Caco-2 (cell line): ENCODE results near the gene AGL. TPM values are rescaled to one million over a fixed set of nuclear protein-coding genes. Genes with fewer than 3 reads are reported as not detected.

Source experiments
- BruUV-seq: library from RNA; stranded (reverse); fragments of 400-500 nt; replicated peaks from 2 replicates; lab custom pipeline; 2021; lab: Mats Ljungman, UMichigan
- CTCF ChIA-PET: fragments of 300-600 bp; sonication (Branson Sonifier 250); formaldehyde crosslinking; loops from one replicate; lab custom pipeline; 2022; ENCODE audit warnings: antibody characterized with exemption; lab: Charles Lee
- POLR2A ChIA-PET: fragments of 300-600 bp; sonication (Branson Sonifier 250); formaldehyde crosslinking; loops from one replicate; lab custom pipeline; 2022; ENCODE audit warnings: antibody characterized with exemption; lab: Charles Lee
- DNase-seq, 2 experiments: peaks; one replicate each; pipeline versions ENCODE4 v3.0.0 to v3.0.0-alpha.2; 2020 to 2022
- H3K27me3 ChIP-seq: replicated peaks from 2 replicates; pipeline ENCODE4 v1.6.0; 2011; ENCODE audit warnings: low read length; ENCODE audit not compliant: control insufficient read depth, insufficient read depth
- H3K36me3 ChIP-seq: 2 replicates; pipeline ENCODE4 v1.5.1; 2011; ENCODE audit warnings: low read length; ENCODE audit not compliant: control insufficient read depth, insufficient read depth
- H3K4me1 ChIP-seq: fragments of 250-450 bp; sonication (Bioruptor Pico); 2 replicates; pipeline ENCODE4 v1.5.1; 2020; ENCODE audit warnings: mild to moderate bottlenecking
- H3K4me3 ChIP-seq: 2 replicates; pipeline ENCODE4 v1.5.1; 2011; ENCODE audit warnings: low read depth, mild to moderate bottlenecking, control low read depth, low read length
- H3K9me3 ChIP-seq: fragments of 250-450 bp; sonication (Bioruptor Pico); 2 replicates; pipeline ENCODE4 v1.5.1; 2020; ENCODE audit warnings: mild to moderate bottlenecking, moderate library complexity
- H3K27ac Mint-ChIP-seq: one replicate; pipeline ENCODE4 v1.8.0; 2022; ENCODE audit warnings: mixed read lengths; ENCODE audit not compliant: unreplicated experiment
- H3K27me3 Mint-ChIP-seq: one replicate; pipeline ENCODE4 v1.8.0; 2022; ENCODE audit warnings: mixed read lengths; ENCODE audit not compliant: insufficient read depth, unreplicated experiment
- H3K36me3 Mint-ChIP-seq: one replicate; pipeline ENCODE4 v1.8.0; 2022; ENCODE audit warnings: mild to moderate bottlenecking, mixed read lengths; ENCODE audit not compliant: insufficient read depth, unreplicated experiment
- H3K4me1 Mint-ChIP-seq: one replicate; pipeline ENCODE4 v1.8.0; 2022; ENCODE audit warnings: low read depth, mixed read lengths; ENCODE audit not compliant: unreplicated experiment
- H3K4me3 Mint-ChIP-seq: one replicate; pipeline ENCODE4 v1.8.0; 2022; ENCODE audit warnings: mild to moderate bottlenecking, moderate library complexity, mixed read lengths; ENCODE audit not compliant: unreplicated experiment
- H3K9me3 Mint-ChIP-seq: one replicate; pipeline ENCODE4 v1.8.0; 2022; ENCODE audit warnings: mixed read lengths; ENCODE audit not compliant: unreplicated experiment
- intact Hi-C: fragments of 100-400 bp; cut with micrococcal nuclease; formaldehyde crosslinking; loops from one replicate; pipeline ENCODE4 v1.10.0; 2022; ENCODE audit not compliant: unreplicated experiment
- total RNA-seq: library from RNA; stranded (reverse); gene quantifications from 2 replicates; pipeline ENCODE4 v1.2.3, GENCODE V29; 2022
- TF ChIP-seq, protein P1 (sequence below), 2 experiments: fragments of 200-600 bp in 1 of 2; IDR thresholded peaks; 1 replicate in 1 of 2; 2 replicates in 1 of 2; pipeline versions ENCODE4 v1.5.1 to v1.8.0; 2011 to 2022; ENCODE audit warnings: antibody characterized with exemption in 1 of 2, control low read depth in 1 of 2, inconsistent platforms in 1 of 2, low read depth in 1 of 2, low read length in 1 of 2, mild to moderate bottlenecking in 1 of 2, moderate library complexity in 1 of 2; ENCODE audit not compliant: insufficient read depth in 1 of 2, severe bottlenecking in 1 of 2, unreplicated experiment in 1 of 2

Gene AGL
- total RNA-seq, 1 experiment from 2014 or later = 23.6 TPM

DNA sequence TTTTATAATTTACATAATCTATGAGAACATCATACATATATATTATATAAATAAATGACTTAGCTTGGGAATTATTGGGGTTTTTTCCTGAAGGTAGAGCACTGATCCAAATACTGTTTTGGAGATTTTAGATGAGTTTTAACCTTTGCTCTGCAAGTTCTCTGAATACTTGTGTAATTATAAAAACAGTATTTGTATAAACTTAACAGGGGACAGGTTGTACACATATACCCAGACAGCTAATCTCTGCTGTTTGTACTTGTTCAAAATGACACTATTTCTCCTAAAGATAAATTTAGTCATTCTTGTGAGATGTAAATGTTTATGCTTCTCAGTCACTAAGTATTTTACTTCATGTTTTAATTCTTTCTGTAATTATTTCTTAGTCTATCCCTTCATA lies 8.7 kb downstream of the AGL start:
- H3K36me3 Mint-ChIP-seq = peaks cover 25% of the 10 kb centered on the region
- no TSS peak for BruUV-seq
- H3K27me3 Mint-ChIP-seq = no peaks in the 10 kb centered on the region

DNA sequence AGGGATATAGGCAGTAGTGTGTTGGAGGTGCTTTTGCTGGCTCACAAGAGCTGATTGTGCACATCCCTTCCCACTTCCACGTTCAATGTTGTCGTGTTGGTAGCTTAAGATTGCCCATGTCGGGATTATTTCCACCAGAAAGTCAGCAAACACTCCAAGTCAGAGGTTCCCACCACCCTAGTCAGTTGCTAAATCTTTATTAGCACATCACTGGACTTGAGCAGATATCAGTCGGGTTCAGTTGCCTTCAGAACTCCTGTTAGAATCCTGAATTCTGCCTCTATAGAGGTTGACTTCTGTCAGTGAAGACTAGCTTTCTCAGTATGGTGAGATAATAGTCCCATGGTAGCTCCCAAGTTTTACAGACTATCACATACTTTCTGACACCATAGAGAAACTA lies 10.5 kb downstream of the AGL start:
- CTCF ChIA-PET = no interaction called here
- Mint-ChIP-seq H3K4me1 (no peaks in the 10 kb centered on the region), H3K4me3 (no peak overlapping the region), H3K27me3 (no peaks in the 10 kb centered on the region), H3K27ac (no peak overlapping the region), H3K9me3 (no peaks in the 10 kb centered on the region), H3K36me3 (peaks cover 9% of the 10 kb centered on the region)
- intact Hi-C loops = no loop called here
- BruUV-seq = no TSS peak
- Histone ChIP-seq H3K27me3 (no peaks in the 10 kb centered on the region), H3K4me3 (no peak overlapping the region), H3K36me3 (no peaks in the 10 kb centered on the region), H3K4me1 (no peaks in the 10 kb centered on the region), H3K9me3 (no peaks in the 10 kb centered on the region)
- POLR2A ChIA-PET = no interaction called here
- DNase-seq = no peak
- TF ChIP-seq, protein P1, sequence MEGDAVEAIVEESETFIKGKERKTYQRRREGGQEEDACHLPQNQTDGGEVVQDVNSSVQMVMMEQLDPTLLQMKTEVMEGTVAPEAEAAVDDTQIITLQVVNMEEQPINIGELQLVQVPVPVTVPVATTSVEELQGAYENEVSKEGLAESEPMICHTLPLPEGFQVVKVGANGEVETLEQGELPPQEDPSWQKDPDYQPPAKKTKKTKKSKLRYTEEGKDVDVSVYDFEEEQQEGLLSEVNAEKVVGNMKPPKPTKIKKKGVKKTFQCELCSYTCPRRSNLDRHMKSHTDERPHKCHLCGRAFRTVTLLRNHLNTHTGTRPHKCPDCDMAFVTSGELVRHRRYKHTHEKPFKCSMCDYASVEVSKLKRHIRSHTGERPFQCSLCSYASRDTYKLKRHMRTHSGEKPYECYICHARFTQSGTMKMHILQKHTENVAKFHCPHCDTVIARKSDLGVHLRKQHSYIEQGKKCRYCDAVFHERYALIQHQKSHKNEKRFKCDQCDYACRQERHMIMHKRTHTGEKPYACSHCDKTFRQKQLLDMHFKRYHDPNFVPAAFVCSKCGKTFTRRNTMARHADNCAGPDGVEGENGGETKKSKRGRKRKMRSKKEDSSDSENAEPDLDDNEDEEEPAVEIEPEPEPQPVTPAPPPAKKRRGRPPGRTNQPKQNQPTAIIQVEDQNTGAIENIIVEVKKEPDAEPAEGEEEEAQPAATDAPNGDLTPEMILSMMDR (IDR thresholded peaks at IDR 0.05; ENCODE audit: insufficient read depth in 1 of 2, low read depth in 1 of 2, low read length in 1 of 2, severe bottlenecking in 1 of 2, unreplicated experiment in 1 of 2) = no peak

More for the DNA sequence above, 8.7 kb downstream of the AGL start:
- Mint-ChIP-seq H3K4me3 (no peak overlapping the region), H3K4me1 (no peaks in the 10 kb centered on the region), H3K27ac (no peak overlapping the region), H3K9me3 (no peaks in the 10 kb centered on the region)
- no peak overlapping the region for H3K4me3 ChIP-seq
- no peak for DNase-seq
- TF ChIP-seq, protein P1 (IDR thresholded peaks at IDR 0.05; ENCODE audit: insufficient read depth in 1 of 2, low read depth in 1 of 2, low read length in 1 of 2, severe bottlenecking in 1 of 2, unreplicated experiment in 1 of 2) = no peak
- POLR2A ChIA-PET = no interaction called here
- H3K36me3 ChIP-seq = no peaks in the 10 kb centered on the region
- CTCF ChIA-PET = no interaction called here
- H3K4me1 ChIP-seq = no peaks in the 10 kb centered on the region
- no peaks in the 10 kb centered on the region for H3K27me3 ChIP-seq
- intact Hi-C loops = no loop called here
- H3K9me3 ChIP-seq = no peaks in the 10 kb centered on the region

DNA sequence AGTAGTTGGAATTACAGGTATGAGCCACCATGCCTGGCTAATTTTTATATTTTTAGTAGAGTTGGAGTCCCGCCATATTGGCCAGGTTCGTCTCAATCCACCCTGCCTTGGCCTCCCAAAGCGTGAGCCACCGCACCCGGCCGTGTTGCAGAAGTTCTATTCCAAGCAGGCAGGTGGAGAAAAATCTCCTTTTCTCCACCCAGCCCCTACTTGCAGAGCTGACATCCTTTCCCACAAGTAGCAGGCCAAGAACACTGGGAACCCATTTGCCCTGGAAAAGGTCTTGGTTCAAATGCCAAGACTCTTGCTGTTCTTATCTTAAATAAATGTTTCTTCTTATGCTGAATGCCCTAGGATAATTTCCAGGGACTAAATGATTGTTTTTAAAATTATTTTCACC lies 17.5 kb downstream of the AGL start:
- no peak overlapping the region for H3K4me3 ChIP-seq
- no peaks in the 10 kb centered on the region for H3K36me3 ChIP-seq
- Mint-ChIP-seq H3K4me3 (no peak overlapping the region), H3K4me1 (no peaks in the 10 kb centered on the region), H3K27me3 (no peaks in the 10 kb centered on the region), H3K36me3 (peaks cover 9% of the 10 kb centered on the region), H3K9me3 (no peaks in the 10 kb centered on the region), H3K27ac (no peak overlapping the region)
- TF ChIP-seq, protein P1 (IDR thresholded peaks at IDR 0.05; ENCODE audit: insufficient read depth in 1 of 2, low read depth in 1 of 2, low read length in 1 of 2, severe bottlenecking in 1 of 2, unreplicated experiment in 1 of 2) = no peak
- CTCF ChIA-PET = no interaction called here
- no peak for DNase-seq
- intact Hi-C loops = no loop called here
- no peaks in the 10 kb centered on the region for H3K4me1 ChIP-seq
- POLR2A ChIA-PET = no interaction called here
- H3K27me3 ChIP-seq = no peaks in the 10 kb centered on the region
- H3K9me3 ChIP-seq = no peaks in the 10 kb centered on the region
- BruUV-seq = no TSS peak
